ENCODE measurements around the gene RNASEH2C. TPM values are rescaled to one million over a fixed set of nuclear protein-coding genes. Genes with fewer than 3 reads are reported as not detected.

The RNASEH2C gene
- total and polyA plus RNA-seq, 10 of the 15 experiments (the other 5 are each of a cell fraction or from before 2014, with no cell fraction given) = 5.0 to 160 (median 47.1) TPM

- FAIRE-seq = no peak
- SMC1A ChIA-PET (ENCODE audit: uncharacterized antibody, unreplicated experiment) = no interaction called here
- CTCF ChIA-PET = interaction anchor here (0.6 to 1.5 kb wide), 3 partner anchors 10 to 25 kb away, joined by 3 to 6 read pairs (median 4); partner anchors contain the start of gene KAT5
Measured at GRCh38 chr11:65736810-65737209, 16.2 kb upstream of the RNASEH2C start.

More at GRCh38 chr11:65736810-65737209, 16.2 kb upstream of the RNASEH2C start:
- TF ChIP-seq SIN3A (IDR thresholded peaks at IDR 0.05; ENCODE audit: low read depth, low read length) (no peak), TCF3 (IDR thresholded peaks at IDR 0.05; ENCODE audit: borderline replicate concordance, insufficient read depth, low read depth, low read length) (no peak), FOS (IDR thresholded peaks at IDR 0.05; ENCODE audit: borderline replicate concordance, extremely low read depth, insufficient read length) (no peak), ZZZ3 (IDR thresholded peaks at IDR 0.05; ENCODE audit: control insufficient read depth, insufficient read length, low read depth) (no peak), LARP7 (IDR thresholded peaks at IDR 0.05) (no peak), PKNOX1 (IDR thresholded peaks at IDR 0.05) (no peak), GATAD2B (conservative IDR thresholded peaks at IDR 0.05; ENCODE audit: low read depth) (no peak), SUPT20H (IDR thresholded peaks at IDR 0.05; ENCODE audit: borderline replicate concordance, control insufficient read depth, low read depth, low read length) (no peak), SMAD5 (IDR thresholded peaks at IDR 0.05; ENCODE audit: low read depth) (no peak), REST (IDR thresholded peaks at IDR 0.05; ENCODE audit: low read depth, low read length) (no peak)
- TF ChIP-seq, protein P1, sequence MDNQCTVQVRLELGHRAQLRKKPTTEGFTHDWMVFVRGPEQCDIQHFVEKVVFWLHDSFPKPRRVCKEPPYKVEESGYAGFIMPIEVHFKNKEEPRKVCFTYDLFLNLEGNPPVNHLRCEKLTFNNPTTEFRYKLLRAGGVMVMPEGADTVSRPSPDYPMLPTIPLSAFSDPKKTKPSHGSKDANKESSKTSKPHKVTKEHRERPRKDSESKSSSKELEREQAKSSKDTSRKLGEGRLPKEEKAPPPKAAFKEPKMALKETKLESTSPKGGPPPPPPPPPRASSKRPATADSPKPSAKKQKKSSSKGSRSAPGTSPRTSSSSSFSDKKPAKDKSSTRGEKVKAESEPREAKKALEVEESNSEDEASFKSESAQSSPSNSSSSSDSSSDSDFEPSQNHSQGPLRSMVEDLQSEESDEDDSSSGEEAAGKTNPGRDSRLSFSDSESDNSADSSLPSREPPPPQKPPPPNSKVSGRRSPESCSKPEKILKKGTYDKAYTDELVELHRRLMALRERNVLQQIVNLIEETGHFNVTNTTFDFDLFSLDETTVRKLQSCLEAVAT (IDR thresholded peaks at IDR 0.05) = no peak
- H4K20me1 ChIP-seq (ENCODE audit: control insufficient read depth, insufficient read depth) = no peaks in the 10 kb centered on the region
- RAD21 ChIA-PET (ENCODE audit: unreplicated experiment) = no interaction called here
- no peaks in the 10 kb centered on the region for H3K9me3 ChIP-seq (replicated peaks; ENCODE audit: control insufficient read depth, insufficient read depth, low read length)
- intact Hi-C loops (cut with micrococcal nuclease; ENCODE audit: unreplicated experiment) = no loop called here
- no peaks in the 10 kb centered on the region for H3K4me1 ChIP-seq (ENCODE audit: control insufficient read depth, insufficient read depth, low read length)
- no peak overlapping the region for H3K4me3 ChIP-seq
- POLR2A ChIA-PET = no interaction called here
- no peak overlapping the region for H2AFZ ChIP-seq (ENCODE audit: control insufficient read depth, low read depth, low read length)
- BruUV-seq (replicated peaks) = no TSS peak
- H3K27me3 ChIP-seq (replicated peaks in 1 of 2; ENCODE audit: control insufficient read depth in 2 of 2, insufficient read depth in 2 of 2, low read length in 1 of 2) = peaks cover 0 to 3% of the 10 kb centered on the region in 2 experiments; a peak in 2 of 4 replicates
- no peak overlapping the region for H3K9ac ChIP-seq (ENCODE audit: control insufficient read depth, insufficient read depth, low read length)
- no peaks in the 10 kb centered on the region for H3K36me3 ChIP-seq (ENCODE audit: control insufficient read depth in 2 of 2, insufficient read depth in 2 of 2, low read length in 1 of 2)
- ATAC-seq (no peak), DNase-seq (ENCODE audit: low read depth, low spot score) (no peak)
- no peaks in the 10 kb centered on the region for H3K79me2 ChIP-seq (ENCODE audit: control insufficient read depth, insufficient read depth, low read length)
- no peak overlapping the region for H3K27ac ChIP-seq (ENCODE audit: control insufficient read depth, insufficient read depth)
- no peak overlapping the region for H3K4me2 ChIP-seq (ENCODE audit: control insufficient read depth, insufficient read depth)
- in situ Hi-C loops (cut with MboI) = no loop called here

All from GM12878 (cell line).